ENCODE data around the gene SLCO2B1. TPM values are rescaled to one million over a fixed set of nuclear protein-coding genes. Genes with fewer than 3 reads are reported as not detected.
"Not testable (repeated sequence)": the region's sequence is repeated elsewhere in the genome, so short reads cannot be mapped to it uniquely, and the experiment has no call there.

Gene SLCO2B1, protein sequence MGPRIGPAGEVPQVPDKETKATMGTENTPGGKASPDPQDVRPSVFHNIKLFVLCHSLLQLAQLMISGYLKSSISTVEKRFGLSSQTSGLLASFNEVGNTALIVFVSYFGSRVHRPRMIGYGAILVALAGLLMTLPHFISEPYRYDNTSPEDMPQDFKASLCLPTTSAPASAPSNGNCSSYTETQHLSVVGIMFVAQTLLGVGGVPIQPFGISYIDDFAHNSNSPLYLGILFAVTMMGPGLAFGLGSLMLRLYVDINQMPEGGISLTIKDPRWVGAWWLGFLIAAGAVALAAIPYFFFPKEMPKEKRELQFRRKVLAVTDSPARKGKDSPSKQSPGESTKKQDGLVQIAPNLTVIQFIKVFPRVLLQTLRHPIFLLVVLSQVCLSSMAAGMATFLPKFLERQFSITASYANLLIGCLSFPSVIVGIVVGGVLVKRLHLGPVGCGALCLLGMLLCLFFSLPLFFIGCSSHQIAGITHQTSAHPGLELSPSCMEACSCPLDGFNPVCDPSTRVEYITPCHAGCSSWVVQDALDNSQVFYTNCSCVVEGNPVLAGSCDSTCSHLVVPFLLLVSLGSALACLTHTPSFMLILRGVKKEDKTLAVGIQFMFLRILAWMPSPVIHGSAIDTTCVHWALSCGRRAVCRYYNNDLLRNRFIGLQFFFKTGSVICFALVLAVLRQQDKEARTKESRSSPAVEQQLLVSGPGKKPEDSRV
- 10 to 100 TPM in 9 of 12 donors, 1 to 10 TPM in 2, not detected in 1; 8.4 to 43.4 (median 11.7) TPM for polyA plus RNA-seq (ENCODE audit: insufficient read length in 12 of 12)
- long read RNA-seq, donor 1, full-length matches to known transcripts: 67 of 79 reads
- long read RNA-seq, donor 1, partial matches to known transcripts: 12 of 79 reads
- long read RNA-seq, donor 1, other reads (novel, unspliced or antisense): 0 of 79 reads
- long read RNA-seq, donor 2, full-length matches to known transcripts: 17 of 17 reads
- long read RNA-seq, donor 2, partial matches to known transcripts: 0 of 17 reads
- long read RNA-seq, donor 2, other reads (novel, unspliced or antisense): 0 of 17 reads
- long read RNA-seq, donor 3, full-length matches to known transcripts: 5 of 5 reads
- long read RNA-seq, donor 3, partial matches to known transcripts: 0 of 5 reads
- long read RNA-seq, donor 3, other reads (novel, unspliced or antisense): 0 of 5 reads
- long read RNA-seq, donor 4, full-length matches to known transcripts: 9 of 9 reads
- long read RNA-seq, donor 4, partial matches to known transcripts: 0 of 9 reads
- long read RNA-seq, donor 4, other reads (novel, unspliced or antisense): 0 of 9 reads
- long read RNA-seq, donor 5: 0 reads
- long read RNA-seq, donor 6, full-length matches to known transcripts: 12 of 12 reads
- long read RNA-seq, donor 6, partial matches to known transcripts: 0 of 12 reads
- long read RNA-seq, donor 6, other reads (novel, unspliced or antisense): 0 of 12 reads
- long read RNA-seq, donor 7, full-length matches to known transcripts: 2 of 2 reads
- long read RNA-seq, donor 7, partial matches to known transcripts: 0 of 2 reads
- long read RNA-seq, donor 7, other reads (novel, unspliced or antisense): 0 of 2 reads
- long read RNA-seq, donor 8, transcript SLCO2B1-202 (1 exons, 2,874 nt): major isoform, 11 of 11 reads
- long read RNA-seq, donor 8, partial matches to known transcripts: 0 of 11 reads
- long read RNA-seq, donor 8, other reads (novel, unspliced or antisense): 0 of 11 reads
- long read RNA-seq, donor 9, full-length matches to known transcripts: 5 of 5 reads
- long read RNA-seq, donor 9, partial matches to known transcripts: 0 of 5 reads
- long read RNA-seq, donor 9, other reads (novel, unspliced or antisense): 0 of 5 reads
- long read RNA-seq, donor 10, transcript SLCO2B1-202 (1 exons, 2,874 nt): major isoform, 8 of 8 reads
- long read RNA-seq, donor 10, partial matches to known transcripts: 0 of 8 reads
- long read RNA-seq, donor 10, other reads (novel, unspliced or antisense): 0 of 8 reads
- long read RNA-seq, donor 11, transcript SLCO2B1-202 (1 exons, 2,874 nt): major isoform, 11 of 11 reads
- long read RNA-seq, donor 11, partial matches to known transcripts: 0 of 11 reads
- long read RNA-seq, donor 11, other reads (novel, unspliced or antisense): 0 of 11 reads

DNA sequence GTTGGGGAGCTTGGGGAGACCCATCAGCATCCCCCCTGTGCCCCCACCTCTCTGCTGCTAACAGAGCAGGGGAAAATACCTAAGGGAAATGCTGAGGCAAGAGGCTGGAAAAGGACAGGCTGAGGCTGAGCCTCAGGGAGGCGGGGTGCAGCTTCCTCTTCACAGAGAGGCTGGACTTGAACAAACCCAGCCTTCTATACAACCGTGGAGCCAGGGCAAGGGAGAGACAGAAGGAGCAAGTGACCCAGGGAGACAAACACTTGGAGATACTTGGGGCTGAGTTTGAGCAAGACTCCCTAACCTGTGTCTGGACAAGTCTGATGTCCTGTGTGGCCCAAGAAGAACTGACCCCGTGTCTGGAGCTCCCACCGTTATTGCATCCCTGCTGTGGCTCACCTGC lies at the start of gene SLCO2B1:
SLCO2B1 (plus strand) TSS at position 229 of the 400 bp plus-strand sequence. CDS start 275 bp downstream, outside the sequence.
- DNase-seq: no peak

- DNase-seq: no peak
These were observed 49.3 kb upstream of the SLCO2B1 start for GRCh38 chr11:75101424-75102128.

- no peak for DNase-seq
These were observed 47.4 kb upstream of the SLCO2B1 start for GRCh38 chr11:75103380-75104026.

DNA sequence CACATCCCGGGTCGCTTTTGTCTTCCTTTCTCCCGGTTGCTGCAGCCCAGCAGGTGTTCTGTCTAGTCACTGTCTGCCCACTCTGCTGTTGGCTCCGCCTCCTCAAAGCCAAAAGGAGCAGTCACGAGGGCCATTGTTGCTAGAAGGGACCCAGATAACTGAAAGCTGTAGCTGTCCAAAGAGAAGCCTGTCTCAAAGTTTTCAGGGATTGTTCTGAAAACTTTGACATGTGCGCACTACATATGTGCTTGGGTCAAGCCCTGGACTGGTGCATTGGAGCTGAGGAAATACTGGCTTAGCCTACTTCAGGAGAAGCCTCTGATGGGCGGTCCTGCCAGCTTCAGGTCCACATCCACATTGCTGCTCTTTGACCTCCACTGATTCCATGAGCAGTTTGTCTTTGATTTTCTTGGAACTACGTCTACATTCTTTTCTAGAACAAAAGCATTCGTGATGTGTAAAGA lies 45.4 kb upstream of the SLCO2B1 start:
- no peak for DNase-seq

DNA sequence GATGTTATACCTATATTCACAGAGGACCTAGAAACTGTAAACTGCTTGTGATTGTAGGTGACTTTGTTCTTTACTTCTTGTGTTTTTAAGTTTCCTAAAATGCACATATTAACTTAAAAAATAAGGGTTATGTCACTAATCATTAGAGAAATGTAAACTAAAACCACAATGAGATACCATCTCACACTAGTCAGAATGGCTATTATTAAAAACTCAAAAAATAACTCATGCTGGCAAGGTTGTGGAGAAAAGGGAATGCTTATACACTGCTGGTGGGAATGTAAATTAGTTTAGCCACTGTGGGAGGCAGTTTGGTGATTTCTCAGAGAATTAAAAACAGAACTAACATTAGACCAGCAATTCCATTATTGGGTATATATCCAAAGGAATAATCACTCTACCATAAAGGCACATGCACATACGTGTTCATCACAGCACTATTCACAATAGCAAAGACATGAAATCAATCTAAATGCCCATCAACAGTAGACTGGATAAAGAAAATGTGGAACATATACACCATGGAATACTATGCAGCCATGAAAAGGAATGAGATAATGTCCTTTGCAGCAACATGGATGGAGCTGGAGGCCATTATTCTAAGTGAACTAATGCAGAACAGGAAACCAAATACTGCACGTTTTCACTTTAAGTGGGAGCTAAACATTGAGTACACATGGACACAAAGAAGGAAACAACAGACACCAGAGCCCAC lies 44.8 kb upstream of the SLCO2B1 start:
- DNase-seq: not testable (repeated sequence)

GRCh38 chr11:75107187-75107586 lies 43.7 kb upstream of the SLCO2B1 start:
- DNase-seq: no peak

GRCh38 chr11:75112200-75112599 lies 38.7 kb upstream of the SLCO2B1 start:
- no peak for DNase-seq

DNA sequence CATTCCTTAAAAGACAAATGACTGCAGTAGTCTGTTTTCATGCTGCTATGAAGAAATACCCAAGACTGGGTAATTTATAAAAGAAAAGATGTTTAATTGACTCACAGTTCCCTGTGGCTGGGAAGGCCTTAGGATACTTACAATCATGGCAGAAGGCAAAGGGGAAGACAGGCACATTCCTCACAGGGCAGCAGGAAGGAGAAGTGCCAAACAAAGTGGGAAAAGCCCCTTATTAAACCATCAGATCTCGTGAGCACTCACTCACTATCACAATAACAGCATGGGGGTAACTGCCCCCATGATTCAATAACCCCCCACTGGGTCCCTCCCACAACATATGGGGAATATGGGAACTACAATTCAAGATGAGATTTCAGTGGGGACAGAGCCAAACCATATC lies 37.9 kb upstream of the SLCO2B1 start:
- no peak for DNase-seq

- DNase-seq: no peak
These were observed 36.4 kb upstream of the SLCO2B1 start for GRCh38 chr11:75114465-75114864.

DNA sequence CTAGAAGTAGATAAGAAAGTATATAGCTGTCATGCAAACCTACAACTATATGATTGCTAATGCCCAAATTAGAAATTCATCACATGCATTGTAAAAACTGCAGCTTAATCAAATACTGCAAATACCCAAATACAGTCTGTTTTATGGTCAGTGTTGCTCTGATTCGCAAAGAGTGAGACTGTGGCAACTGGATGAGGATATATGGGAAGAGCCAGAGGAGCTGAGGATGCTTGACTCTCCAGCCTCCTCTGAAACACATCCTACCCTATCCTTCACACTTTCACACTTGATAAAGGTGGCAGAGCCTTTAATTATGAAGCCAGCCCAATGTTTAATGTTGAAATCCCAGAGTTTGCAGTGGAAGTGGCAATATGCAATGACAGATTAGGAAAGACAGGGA lies 32.3 kb upstream of the SLCO2B1 start:
- no peak for DNase-seq

- no peak for DNase-seq
These were observed 24.3 kb upstream of the SLCO2B1 start for GRCh38 chr11:75126564-75126963.

- no peak for DNase-seq
These were observed 18.8 kb upstream of the SLCO2B1 start for GRCh38 chr11:75132080-75132479.

- no peak for DNase-seq
These were observed 16.9 kb upstream of the SLCO2B1 start for GRCh38 chr11:75133976-75134375.

DNA sequence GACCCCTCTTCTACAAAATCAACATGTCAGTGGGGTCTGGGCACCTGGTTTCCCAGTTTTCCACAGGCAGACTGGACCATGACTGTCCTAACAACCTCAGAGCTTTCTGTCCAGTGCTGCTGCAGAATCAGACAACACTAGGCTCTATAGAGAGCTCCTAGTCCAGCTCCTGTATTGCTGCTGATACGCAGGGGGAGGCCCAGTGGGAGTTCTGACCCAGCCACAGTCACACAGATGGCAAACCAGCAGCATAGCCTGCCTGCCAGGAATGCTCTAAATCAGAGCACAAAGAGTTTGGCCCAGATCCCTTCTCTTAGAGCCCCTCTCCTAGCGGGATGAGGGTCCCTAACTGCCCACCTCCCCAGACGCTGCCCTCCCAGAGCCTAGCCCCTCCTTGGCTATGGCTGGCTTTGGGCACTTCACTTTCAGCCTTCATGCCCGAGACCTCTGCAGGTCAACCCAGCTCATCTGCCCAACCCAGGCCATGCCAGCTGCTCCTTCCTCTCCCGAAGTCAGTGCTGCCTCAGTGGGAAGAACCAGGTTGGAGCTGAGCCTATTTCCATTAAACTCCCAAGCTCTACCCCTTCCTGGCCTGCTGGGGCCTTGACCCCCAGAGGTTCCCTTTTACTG lies 15.8 kb upstream of the SLCO2B1 start:
- no peak for DNase-seq

- no peak for DNase-seq
These were observed 15.3 kb upstream of the SLCO2B1 start for GRCh38 chr11:75135651-75136050.

DNA sequence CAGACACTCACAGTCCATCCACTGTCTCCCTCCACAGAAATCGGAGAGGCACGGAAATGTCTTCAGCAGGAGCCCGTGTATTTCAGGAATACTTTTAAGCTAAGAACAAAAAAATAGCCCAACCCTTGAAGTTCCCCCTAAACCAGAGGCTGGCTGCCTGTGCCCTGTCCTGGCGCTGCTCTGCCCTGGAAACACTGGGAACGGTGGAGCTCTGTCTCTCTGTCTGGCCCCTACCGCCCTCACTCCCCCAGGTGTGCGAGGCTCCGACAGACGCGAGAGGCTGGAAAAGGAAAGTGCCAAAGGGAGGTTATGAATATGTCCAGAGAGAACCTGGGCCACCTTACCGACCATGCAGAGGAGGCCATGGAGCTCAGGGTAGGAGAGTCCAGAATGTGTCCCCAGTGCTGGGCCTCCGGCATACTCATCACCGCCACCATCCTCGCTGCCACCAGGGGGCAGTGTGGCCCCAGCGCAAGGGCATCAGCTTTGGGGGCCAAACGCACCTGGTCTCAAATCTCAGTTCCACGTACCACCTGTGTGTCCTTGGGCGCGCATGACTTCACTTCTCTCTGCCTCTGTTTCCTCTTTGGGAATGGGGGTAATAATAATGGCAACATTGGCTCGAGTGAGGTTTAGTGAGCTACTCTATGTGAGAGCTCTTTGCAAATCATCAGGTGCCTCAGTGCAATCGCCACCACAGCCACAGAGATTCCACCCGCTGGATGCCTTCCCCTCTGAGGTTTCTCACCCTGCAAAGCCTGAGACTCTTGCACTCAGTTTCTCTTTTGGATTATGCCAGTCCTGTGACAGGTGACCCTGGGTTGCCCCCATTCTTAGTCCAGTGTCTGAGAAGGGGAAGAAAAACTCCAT lies 10.4 kb upstream of the SLCO2B1 start:
- DNase-seq: peak; percentile 57
